Activated CD8-positive, alpha-beta T cell treated with anti-CD3 and anti-CD28 coated beads for 36 hours (primary cell): ENCODE data around the gene FRMD8. TPM values are rescaled to one million over a fixed set of nuclear protein-coding genes. Genes with fewer than 3 reads are reported as not detected.

Source experiments
- ATAC-seq: fragments of 200-7000 bp; cut with Tn5 transposase; one replicate; pipeline ENCODE4 v1.10.0; 2021; ENCODE audit warnings: mild to moderate bottlenecking, moderate library complexity
- CTCF ChIA-PET: fragments of 350-600 bp; sonication (Branson Sonifier 250); formaldehyde crosslinking; loops from one replicate; lab custom pipeline; 2021; ENCODE audit warnings: antibody characterized with exemption; lab: Charles Lee
- POLR2A ChIA-PET: fragments of 350-600 bp; sonication (Branson Sonifier 250); formaldehyde crosslinking; loops from one replicate; lab custom pipeline; 2021; ENCODE audit warnings: antibody characterized with exemption; lab: Charles Lee
- DNase-seq: peaks from one replicate; pipeline ENCODE4 v3.0.0-alpha.2; 2020
- H3K27ac Mint-ChIP-seq: one replicate; pipeline ENCODE4 v1.8.0; 2021; ENCODE audit warnings: mild to moderate bottlenecking, mixed read lengths
- H3K27me3 Mint-ChIP-seq: one replicate; pipeline ENCODE4 v1.8.0; 2021; ENCODE audit warnings: mixed read lengths
- H3K36me3 Mint-ChIP-seq: one replicate; pipeline ENCODE4 v1.8.0; 2021; ENCODE audit warnings: low read depth, mixed read lengths
- H3K4me1 Mint-ChIP-seq: one replicate; pipeline ENCODE4 v1.8.0; 2021; ENCODE audit warnings: low read depth, mixed read lengths
- H3K4me3 Mint-ChIP-seq: one replicate; pipeline ENCODE4 v1.8.0; 2021; ENCODE audit warnings: mild to moderate bottlenecking, moderate library complexity, mixed read lengths
- H3K9me3 Mint-ChIP-seq: one replicate; pipeline ENCODE4 v1.8.0; 2021; ENCODE audit warnings: mixed read lengths
- CTCF ChIP-seq: fragments of 200-600 bp; IDR thresholded peaks from one replicate; pipeline ENCODE4 v1.8.0; 2022; ENCODE audit warnings: antibody characterized with exemption, mild to moderate bottlenecking
- intact Hi-C: fragments of 100-400 bp; cut with micrococcal nuclease; formaldehyde crosslinking; loops from one replicate; pipeline ENCODE4 v1.10.0; 2022
- total RNA-seq, 2 experiments: library from RNA; stranded (reverse); gene quantifications; one replicate each; pipeline ENCODE4 v1.2.3, GENCODE V29; 2021

The FRMD8 gene
- total RNA-seq, 2 experiments from 2014 or later, result 26.8 to 33.3 TPM

GRCh38 chr11:65370659-65371049 is 15.8 kb upstream of the FRMD8 start:
- no peak for ATAC-seq

GRCh38 chr11:65373839-65374580 is 12.4 kb upstream of the FRMD8 start:
- DNase-seq (no peak), ATAC-seq (no peak)
- TF ChIP-seq CTCF, result no peak
- intact Hi-C loops, result no loop called here
- ChIA-PET CTCF (interaction anchor here (0.9 to 1.7 kb wide), 2 partner anchors 18 to 42 kb away, joined by 3 to 5 read pairs; no protein-coding TSS in a partner anchor), POLR2A (interaction anchor here (0.8 to 2.5 kb wide), 7 partner anchors 14 to 134 kb away, joined by 3 to 8 read pairs (median 5); partner anchors contain the start of genes MALAT1 and NEAT1)
- Mint-ChIP-seq H3K4me3 (no peak overlapping the region), H3K4me1 (no peaks in the 10 kb centered on the region), H3K9me3 (no peaks in the 10 kb centered on the region), H3K36me3 (no peaks in the 10 kb centered on the region), H3K27ac (no peak overlapping the region), H3K27me3 (no peaks in the 10 kb centered on the region)

More at GRCh38 chr11:65370659-65371049, 15.8 kb upstream of the FRMD8 start:
- Mint-ChIP-seq H3K27ac (no peak overlapping the region), H3K4me3 (no peak overlapping the region), H3K4me1 (no peaks in the 10 kb centered on the region), H3K27me3 (no peaks in the 10 kb centered on the region), H3K9me3 (no peaks in the 10 kb centered on the region), H3K36me3 (no peaks in the 10 kb centered on the region)
- CTCF ChIA-PET, result interaction anchor here (1.0 to 1.8 kb wide), 6 partner anchors 10 to 223 kb away, joined by 3 to 5 read pairs (median 4); no protein-coding TSS in a partner anchor
- no peak for TF ChIP-seq CTCF
- DNase-seq, result no peak
- intact Hi-C loops, result no loop called here
- POLR2A ChIA-PET, result interaction anchor here (0.6 to 1.5 kb wide), 7 partner anchors 12 to 135 kb away, joined by 3 to 13 read pairs (median 5); partner anchors contain the start of genes MALAT1 and SLC25A45

- Mint-ChIP-seq H3K27me3 (no peaks in the 10 kb centered on the region), H3K4me1 (peaks cover under 1% of the 10 kb centered on the region), H3K4me3 (no peak overlapping the region), H3K36me3 (no peaks in the 10 kb centered on the region), H3K9me3 (no peaks in the 10 kb centered on the region), H3K27ac (no peak overlapping the region)
- DNase-seq (no peak), ATAC-seq (no peak)
- intact Hi-C loops, result no loop called here
- ChIA-PET CTCF (interaction anchor here (0.9 to 1.7 kb wide), 4 partner anchors 12 to 45 kb away, joined by 3 to 5 read pairs (median 5); partner anchors contain the start of gene FRMD8), POLR2A (interaction anchor here (0.6 to 2.5 kb wide), 6 partner anchors 19 to 127 kb away, joined by 3 to 8 read pairs (median 6); partner anchors contain the start of genes MALAT1 and NEAT1)
- no peak for TF ChIP-seq CTCF
Measured at GRCh38 chr11:65375012-65375411, 11.4 kb upstream of the FRMD8 start.

- H3K9me3 Mint-ChIP-seq, result no peaks in the 10 kb centered on the region
- no peak overlapping the region for H3K27ac Mint-ChIP-seq
- TF ChIP-seq CTCF, result no peak
- H3K4me1 Mint-ChIP-seq, result peaks cover 4% of the 10 kb centered on the region
- ATAC-seq (no peak), DNase-seq (no peak)
- H3K27me3 Mint-ChIP-seq, result no peaks in the 10 kb centered on the region
- no peak overlapping the region for H3K4me3 Mint-ChIP-seq
- ChIA-PET CTCF (interaction anchor here (1.7 kb wide), 2 partner anchors 11 to 47 kb away, joined by 5 read pairs; partner anchors contain the start of gene FRMD8), POLR2A (interaction anchor here (0.9 to 2.5 kb wide), 5 partner anchors 32 to 126 kb away, joined by 4 to 8 read pairs (median 6); partner anchors contain the start of genes MALAT1 and NEAT1)
- H3K36me3 Mint-ChIP-seq, result no peaks in the 10 kb centered on the region
- intact Hi-C loops, result no loop called here
Measured at GRCh38 chr11:65376138-65376713, 10.2 kb upstream of the FRMD8 start.
